Measurements from ENCODE around the gene AURKAIP1. TPM values are rescaled to one million over a fixed set of nuclear protein-coding genes. Genes with fewer than 3 reads are reported as not detected.
A peak's percentile ranks its signal among the peaks of the same experiment; 100 is the strongest.
"Not testable (repeated sequence)": the region's sequence is repeated elsewhere in the genome, so short reads cannot be mapped to it uniquely, and the experiment has no call there.

AURKAIP1 gene
- total and polyA plus RNA-seq, 2 of the 13 experiments (the other 11 are each of a cell fraction or from before 2014, with no cell fraction given): 69.5 to 175 TPM

GRCh38 chr1:1418464-1419362 is 43.7 kb upstream of the AURKAIP1 start:
- H3K4me2 ChIP-seq (ENCODE audit: low read depth, low read length): peak overlapping the region; percentile 69; the same call in 1 of the 2 replicates
- H2AFZ ChIP-seq (ENCODE audit: low read length): no peak overlapping the region
- WGBS (ENCODE audit: low lambda C conversion rate): 91% methylated on average over 15 of the region's 26 CpGs
- in situ Hi-C loops (cut with HindIII; ENCODE audit: extremely low pct_ligation_motif_present, low pct_unique_long_range_greater_than_20kb) (no loop called here), intact Hi-C loops (cut with micrococcal nuclease; ENCODE audit: unreplicated experiment) (no loop called here)
- TF ChIP-seq HCFC1 (IDR thresholded peaks at IDR 0.05; ENCODE audit: low read depth, low read length) (no peak), RBFOX2 (IDR thresholded peaks at IDR 0.05; ENCODE audit: low read depth, low read length) (0 out of 2 replicates have a peak, but pooled peaks have one; percentile 7), ZC3H13 (CRISPR knock-in tag; IDR thresholded peaks at IDR 0.05) (0 out of 2 replicates have a peak, but pooled peaks have one; percentile 7)
- H3K9me3 ChIP-seq (ENCODE audit: low read length): no peaks in the 10 kb centered on the region
- H3K4me3 ChIP-seq (replicated peaks in 1 of 3; ENCODE audit: insufficient read depth in 1 of 3, low read depth in 2 of 3, low read length in 3 of 3): peak overlapping the region in 2 of 3 experiments; percentile 70; a peak in 2 of 6 replicates
- H3K36me3 ChIP-seq (replicated peaks in 1 of 2; ENCODE audit: control insufficient read depth in 1 of 2, insufficient read depth in 2 of 2, low read length in 2 of 2): no peaks in the 10 kb centered on the region
- ATAC-seq: no peak; the same call in 2 of the 3 replicates
- TSS peak; percentile 66 for BruUV-seq (replicated peaks)
- peak overlapping the region; percentile 67; the same call in 1 of the 2 replicates for H3K9ac ChIP-seq (ENCODE audit: insufficient read depth, low read depth, low read length)
- no peak for DNase-seq (ENCODE audit: low spot score)
- no peaks in the 10 kb centered on the region; a peak in 1 of 5 replicates for H3K27me3 ChIP-seq (ENCODE audit: control insufficient read depth in 1 of 2, insufficient read depth in 2 of 2, low read length in 2 of 2)
- H4K20me1 ChIP-seq (ENCODE audit: insufficient read depth, low read length): no peaks in the 10 kb centered on the region
- ChIA-PET POLR2A (interaction anchor here (1.0 kb wide), 1 partner anchor 18 kb away, joined by 3 read pairs; no protein-coding TSS in a partner anchor), CTCF (ENCODE audit: low intra/inter-chr PET ratio, low total read pairs) (no interaction called here)
- H3K4me1 ChIP-seq (ENCODE audit: insufficient read depth, low read length): peaks cover 61% of the 10 kb centered on the region
- no peak overlapping the region for H3K27ac ChIP-seq (ENCODE audit: extremely low read length, insufficient read depth, low read length)
- peaks cover 12% of the 10 kb centered on the region for H3K79me2 ChIP-seq (ENCODE audit: insufficient read depth, low read length)
- FAIRE-seq: no peak

GRCh38 chr1:1417825-1418463 is 42.9 kb upstream of the AURKAIP1 start:
- Histone ChIP-seq H3K4me2 (ENCODE audit: low read depth, low read length) (peak overlapping the region; percentile 42), H3K4me1 (ENCODE audit: insufficient read depth, low read length) (peaks cover 59% of the 10 kb centered on the region), H3K79me2 (ENCODE audit: insufficient read depth, low read length) (peaks cover 12% of the 10 kb centered on the region)
- H4K20me1 ChIP-seq (ENCODE audit: insufficient read depth, low read length); H3K4me3 ChIP-seq (replicated peaks in 1 of 3; ENCODE audit: insufficient read depth in 1 of 3, low read depth in 2 of 3, low read length in 3 of 3); H3K9ac ChIP-seq (ENCODE audit: insufficient read depth, low read depth, low read length); ATAC-seq; intact Hi-C loops (cut with micrococcal nuclease; ENCODE audit: unreplicated experiment); H3K36me3 ChIP-seq (replicated peaks in 1 of 2; ENCODE audit: control insufficient read depth in 1 of 2, insufficient read depth in 2 of 2, low read length in 2 of 2); H3K27me3 ChIP-seq (ENCODE audit: control insufficient read depth in 1 of 2, insufficient read depth in 2 of 2, low read length in 2 of 2); BruUV-seq (replicated peaks); H3K27ac ChIP-seq (ENCODE audit: extremely low read length, insufficient read depth, low read length); H2AFZ ChIP-seq (ENCODE audit: low read length); in situ Hi-C loops (cut with HindIII; ENCODE audit: extremely low pct_ligation_motif_present, low pct_unique_long_range_greater_than_20kb); H3K9me3 ChIP-seq (ENCODE audit: low read length); FAIRE-seq; DNase-seq (ENCODE audit: low spot score): not testable (repeated sequence)
- TF ChIP-seq ZNF501 (CRISPR knock-in tag; IDR thresholded peaks at IDR 0.05): 0 out of 2 replicates have a peak, but pooled peaks have one; percentile 18
- CTCF ChIA-PET (ENCODE audit: low intra/inter-chr PET ratio, low total read pairs): interaction anchor here (0.8 to 1.1 kb wide), 3 partner anchors 20 to 23 kb away, joined by 3 read pairs; no protein-coding TSS in a partner anchor
- WGBS (ENCODE audit: low lambda C conversion rate): 95% methylated on average over 16 of the region's 25 CpGs
- POLR2A ChIA-PET: interaction anchor here (1.0 kb wide), 1 partner anchor 19 kb away, joined by 3 read pairs; no protein-coding TSS in a partner anchor
